ENCODE data around the gene KCNF1. TPM values are rescaled to one million over a fixed set of nuclear protein-coding genes. Genes with fewer than 3 reads are reported as not detected.
A peak's percentile ranks its signal among the peaks of the same experiment; 100 is the strongest.

KCNF1 gene
- total and polyA plus RNA-seq, 2 of the 8 experiments (the other 6 are each of a cell fraction or from before 2014, with no cell fraction given) = 0.48 to 1.5 TPM

DNA sequence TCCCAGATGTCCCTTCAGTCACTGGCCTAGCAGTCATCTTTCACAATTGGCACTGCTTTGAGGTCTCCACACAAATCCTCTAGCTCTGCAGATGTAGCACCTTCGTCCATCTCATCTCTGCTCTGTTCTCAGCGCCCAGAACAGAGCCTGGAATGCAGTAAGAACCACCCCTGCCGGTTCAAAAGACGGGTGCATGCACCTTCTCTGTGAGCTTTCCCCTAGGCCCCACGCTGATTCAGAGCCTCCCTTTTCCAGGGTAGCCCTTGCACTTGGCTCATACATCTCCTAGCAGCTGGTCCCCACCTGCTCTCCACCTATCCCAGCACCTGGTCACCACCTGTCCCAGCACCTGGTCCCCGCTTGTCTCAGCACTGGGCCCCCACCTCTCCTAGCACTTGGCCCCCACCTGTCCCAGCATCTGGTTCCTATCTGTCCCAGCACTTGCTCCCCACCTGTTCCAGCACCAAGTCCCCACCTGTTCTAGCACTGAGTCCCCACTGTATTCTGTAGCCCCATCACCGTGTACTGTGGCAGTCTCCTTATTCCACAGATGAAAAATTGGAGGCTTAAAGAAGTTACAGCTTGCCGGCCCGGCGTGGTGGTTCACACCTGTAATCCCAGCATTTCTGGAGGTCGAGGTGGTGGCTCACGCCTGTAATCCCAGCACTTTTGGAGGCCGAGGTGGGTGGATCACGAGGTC is 4.7 kb upstream of the KCNF1 start:
- Histone ChIP-seq H3K14ac (ENCODE audit: insufficient read length) (no peak overlapping the region), H2BK15ac (ENCODE audit: low read length) (no peak overlapping the region), H3K18ac (ENCODE audit: extremely low read depth, low read length) (no peak overlapping the region), H3K36me3 (ENCODE audit: control insufficient read depth in 2 of 4, insufficient read depth in 4 of 4, low read length in 3 of 4) (no peaks in the 10 kb centered on the region), H3K4me2 (ENCODE audit: insufficient read depth in 1 of 2, low read depth in 2 of 2, low read length in 2 of 2) (no peak overlapping the region), H3K56ac (replicated peaks; ENCODE audit: insufficient read length, low read depth, low read length) (no peak overlapping the region), H3K79me1 (ENCODE audit: low read depth, low read length) (no peaks in the 10 kb centered on the region), H2AK5ac (ENCODE audit: low read depth, low read length) (no peak overlapping the region), H3K27me3 (replicated peaks in 1 of 4; ENCODE audit: control insufficient read depth in 3 of 4, extremely low read depth in 1 of 4, insufficient read depth in 3 of 4, low read length in 3 of 4) (peaks cover 2 to 15% (median 11%) of the 10 kb centered on the region in 4 experiments; a peak in 6 of 7 replicates), H3K9ac (replicated peaks in 1 of 4; ENCODE audit: extremely low read depth in 1 of 4, low read depth in 3 of 4, low read length in 3 of 4) (no peak overlapping the region), H3K23ac (ENCODE audit: insufficient read length) (no peak overlapping the region), H4K20me1 (replicated peaks in 1 of 2; ENCODE audit: control insufficient read depth in 1 of 2, insufficient read depth in 2 of 2, low read length in 2 of 2) (peaks cover 0 to 4% of the 10 kb centered on the region in 2 experiments), H3K4me3 (ENCODE audit: extremely low read depth in 1 of 4, insufficient read depth in 2 of 4, low read depth in 3 of 4, low read length in 4 of 4) (no peak overlapping the region), H4K5ac (ENCODE audit: insufficient read length, low read depth, low read length) (no peak overlapping the region), H3K4me1 (replicated peaks in 1 of 4; ENCODE audit: control insufficient read depth in 3 of 4, insufficient read depth in 4 of 4, low read length in 3 of 4) (peaks cover 3 to 17% (median 6%) of the 10 kb centered on the region in 4 experiments), H3K79me2 (ENCODE audit: control insufficient read depth in 1 of 2, insufficient read depth in 2 of 2, low read length in 2 of 2) (no peaks in the 10 kb centered on the region), H2BK120ac (replicated peaks; ENCODE audit: low read depth, low read length) (no peak overlapping the region), H4K91ac (replicated peaks; ENCODE audit: insufficient read length, low read length) (no peak overlapping the region), H3K23me2 (ENCODE audit: low read depth, low read length) (peaks cover 5% of the 10 kb centered on the region; the same call in 1 of the 2 replicates), H2BK12ac (ENCODE audit: low read depth, low read length) (no peak overlapping the region), H3K4ac (replicated peaks; ENCODE audit: insufficient read length, low read depth, low read length) (no peak overlapping the region), H4K8ac (ENCODE audit: extremely low read depth, insufficient read depth, low read length) (peak overlapping the region; percentile 11; the same call in 1 of the 2 replicates), H3K27ac (ENCODE audit: low read depth, low read length) (no peak overlapping the region), H2BK20ac (ENCODE audit: low read length) (no peak overlapping the region), H2BK5ac (ENCODE audit: low read depth, low read length) (no peak overlapping the region), H2AFZ (ENCODE audit: low read length) (no peak overlapping the region), H3K9me3 (ENCODE audit: insufficient read depth in 2 of 2, low read depth in 1 of 2, low read length in 1 of 2) (peaks cover 4 to 7% of the 10 kb centered on the region in 2 experiments; a peak in 2 of 4 replicates)
- DNase-seq (ENCODE audit: low read depth in 1 of 2, low spot score in 2 of 2) = no peak
- no peak for FAIRE-seq
- TF ChIP-seq, protein P1, sequence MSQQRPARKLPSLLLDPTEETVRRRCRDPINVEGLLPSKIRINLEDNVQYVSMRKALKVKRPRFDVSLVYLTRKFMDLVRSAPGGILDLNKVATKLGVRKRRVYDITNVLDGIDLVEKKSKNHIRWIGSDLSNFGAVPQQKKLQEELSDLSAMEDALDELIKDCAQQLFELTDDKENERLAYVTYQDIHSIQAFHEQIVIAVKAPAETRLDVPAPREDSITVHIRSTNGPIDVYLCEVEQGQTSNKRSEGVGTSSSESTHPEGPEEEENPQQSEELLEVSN (IDR thresholded peaks at IDR 0.05) = no peak
- WGBS, 2 experiments (ENCODE audit: extremely low coverage in 1 of 2, insufficient coverage in 1 of 2, insufficient read length in 1 of 2, insufficient replicate concordance in 2 of 2, low coverage in 1 of 2, low lambda C conversion rate in 2 of 2, missing lambda C conversion rate in 1 of 2) = 91% methylated on average over 14 of the region's 14 CpGs; no CpG with 5 or more reads in 1 of the 2 experiments
- ChIA-PET CTCF (ENCODE audit: partially characterized antibody) (interaction anchor here (0.6 to 13.4 kb wide), 8 partner anchors 8 to 789 kb away, joined by 3 to 234 read pairs (median 5); no protein-coding TSS in a partner anchor), POLR2A (ENCODE audit: partially characterized antibody) (no interaction called here)
